ENCODE results near the gene RPS19BP1.
"Not testable (repeated sequence)": the region's sequence is repeated elsewhere in the genome, so short reads cannot be mapped to it uniquely, and the experiment has no call there.

Gene RPS19BP1

DNA sequence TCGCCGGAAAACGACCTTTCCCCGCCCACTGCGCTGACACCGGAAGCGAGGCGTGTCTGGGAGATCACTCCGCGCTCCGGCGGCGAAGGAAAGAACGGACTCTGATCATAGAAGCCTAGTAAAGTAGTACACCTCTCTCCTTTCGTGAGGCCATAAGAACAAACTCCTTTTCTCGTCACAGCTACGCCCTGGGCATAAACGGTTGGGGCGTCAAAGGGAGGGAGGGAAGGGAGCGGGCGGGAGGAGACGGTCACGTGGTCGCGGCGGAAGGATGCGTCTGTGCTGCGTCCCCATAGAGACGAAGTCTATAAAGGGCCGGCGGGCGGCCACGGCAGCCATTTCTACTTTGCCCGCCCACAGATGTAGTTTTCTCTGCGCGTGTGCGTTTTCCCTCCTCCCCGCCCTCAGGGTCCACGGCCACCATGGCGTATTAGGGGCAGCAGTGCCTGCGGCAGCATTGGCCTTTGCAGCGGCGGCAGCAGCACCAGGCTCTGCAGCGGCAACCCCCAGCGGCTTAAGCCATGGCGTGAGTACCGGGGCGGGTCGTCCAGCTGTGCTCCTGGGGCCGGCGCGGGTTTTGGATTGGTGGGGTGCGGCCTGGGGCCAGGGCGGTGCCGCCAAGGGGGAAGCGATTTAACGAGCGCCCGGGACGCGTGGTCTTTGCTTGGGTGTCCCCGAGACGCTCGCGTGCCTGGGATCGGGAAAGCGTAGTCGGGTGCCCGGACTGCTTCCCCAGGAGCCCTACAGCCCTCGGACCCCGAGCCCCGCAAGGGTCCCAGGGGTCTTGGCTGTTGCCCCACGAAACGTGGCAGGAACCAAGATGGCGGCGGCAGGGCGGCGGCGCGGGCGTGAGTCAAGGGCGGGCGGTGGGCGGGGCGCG lies 12.1 kb downstream of the RPS19BP1 start, which contains the start of gene ATF4:
TSS of gene ATF4 (plus strand) at position 337 of the 880 bp plus-strand sequence. CDS start 884 bp downstream, outside the sequence.
- in situ Hi-C loops (cut with MboI; ENCODE audit: low pct_unique_long_range_greater_than_20kb, low sequenced_read_pairs): loop anchor here (25.0 kb wide), 1 partner anchor 358 kb away; the partner anchor contains the start of gene CBX7
- no peak for DNase-seq

DNA sequence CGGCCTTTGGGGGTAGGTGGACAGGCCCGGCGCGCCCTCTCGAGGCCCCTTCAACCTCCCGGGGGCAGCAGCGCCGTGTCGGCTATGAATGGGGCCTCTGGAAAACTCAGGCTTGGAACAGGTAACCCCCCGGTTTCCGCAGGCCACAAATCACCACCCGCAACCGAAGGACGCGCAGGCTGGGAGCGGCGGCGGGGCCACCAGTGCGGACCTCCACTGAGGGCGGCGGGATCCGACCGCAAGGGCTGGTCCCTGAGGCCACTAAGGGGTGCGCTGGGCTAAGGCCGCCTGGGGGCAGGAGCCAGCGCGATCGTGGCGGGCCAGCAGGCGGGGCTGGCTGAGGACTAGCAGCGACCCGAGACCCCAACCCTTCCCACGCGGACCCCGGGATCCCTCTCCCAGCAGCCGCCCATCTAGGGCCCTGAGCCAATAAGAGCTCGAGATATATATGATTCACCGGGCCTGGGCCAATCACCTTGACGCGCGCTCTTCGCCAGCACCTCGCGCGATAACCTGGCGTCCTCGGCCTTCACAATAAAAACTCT lies 12.8 kb downstream of the RPS19BP1 start:
- in situ Hi-C loops (cut with MboI; ENCODE audit: low pct_unique_long_range_greater_than_20kb, low sequenced_read_pairs): loop anchor here (25.0 kb wide), 1 partner anchor 357 kb away; the partner anchor contains the start of gene CBX7
- DNase-seq: peak; percentile 98

DNA sequence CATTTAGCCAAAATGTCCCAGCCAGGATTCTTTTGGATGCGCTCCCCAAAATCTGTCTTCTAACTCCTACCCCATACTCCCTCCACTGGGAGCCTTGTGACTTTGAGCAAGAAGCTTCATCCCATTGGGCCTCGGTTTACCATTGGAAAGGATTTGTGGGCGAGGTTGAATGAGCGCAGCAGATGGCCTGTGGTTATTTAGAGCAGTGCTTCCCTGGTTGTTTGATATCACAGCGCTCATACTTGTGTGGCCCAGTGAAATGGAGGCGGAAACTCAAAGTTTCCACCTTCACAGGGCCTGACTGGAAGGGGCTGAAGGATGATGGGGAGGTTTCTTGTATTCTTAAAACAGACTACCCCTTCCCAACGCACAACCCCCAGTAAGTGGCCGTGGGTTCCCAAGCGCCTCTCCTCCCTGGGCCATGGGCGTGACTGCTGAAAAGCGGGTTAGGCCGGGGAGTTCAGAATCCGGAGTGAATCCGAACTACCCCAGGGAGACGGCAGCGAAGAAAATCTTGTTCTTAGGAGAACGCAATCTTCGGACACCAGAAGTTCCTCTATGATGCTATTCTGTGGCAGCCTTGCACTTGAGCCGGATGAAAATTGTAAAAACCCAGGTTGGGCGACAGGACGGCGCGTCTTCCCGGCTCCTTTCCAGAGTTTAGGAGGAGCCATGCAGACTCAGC lies 13.4 kb downstream of the RPS19BP1 start:
- no peak for DNase-seq
- in situ Hi-C loops (cut with MboI; ENCODE audit: low pct_unique_long_range_greater_than_20kb, low sequenced_read_pairs): loop anchor here (25.0 kb wide), 1 partner anchor 357 kb away; the partner anchor contains the start of gene CBX7

DNA sequence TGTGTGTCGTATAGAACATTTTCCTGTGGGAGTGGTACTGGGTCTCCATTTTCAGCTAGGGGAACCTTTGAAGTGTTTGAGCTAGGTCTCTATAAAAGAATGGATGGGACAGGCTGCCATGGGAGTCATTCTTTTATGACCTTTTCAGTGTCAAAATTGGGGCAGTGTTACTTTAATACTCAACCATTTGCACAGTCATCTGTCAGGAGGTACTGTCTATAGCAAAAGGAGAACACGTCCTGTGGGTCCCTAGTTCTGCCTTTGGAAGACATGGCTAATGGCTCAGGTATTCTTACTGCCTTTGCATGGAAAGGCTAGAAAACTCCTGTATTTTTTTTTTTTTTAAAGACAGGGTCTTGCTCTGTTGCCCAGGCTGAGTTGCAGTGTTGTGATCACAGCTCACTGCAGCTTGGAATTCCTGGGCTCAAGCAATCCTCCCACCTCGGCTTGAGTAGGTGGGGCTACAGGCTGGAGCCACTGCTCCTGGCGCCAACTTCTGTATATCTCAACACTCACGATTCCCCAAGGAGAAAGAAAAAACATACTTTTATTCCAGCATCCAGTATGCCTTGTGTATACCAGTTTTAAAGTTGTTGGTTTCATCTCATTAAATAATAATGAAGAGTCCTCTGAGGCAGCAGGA lies 14.3 kb downstream of the RPS19BP1 start:
- DNase-seq: no peak
- in situ Hi-C loops (cut with MboI; ENCODE audit: low pct_unique_long_range_greater_than_20kb, low sequenced_read_pairs): loop anchor here (25.0 kb wide), 1 partner anchor 356 kb away; the partner anchor contains the start of gene CBX7

DNA sequence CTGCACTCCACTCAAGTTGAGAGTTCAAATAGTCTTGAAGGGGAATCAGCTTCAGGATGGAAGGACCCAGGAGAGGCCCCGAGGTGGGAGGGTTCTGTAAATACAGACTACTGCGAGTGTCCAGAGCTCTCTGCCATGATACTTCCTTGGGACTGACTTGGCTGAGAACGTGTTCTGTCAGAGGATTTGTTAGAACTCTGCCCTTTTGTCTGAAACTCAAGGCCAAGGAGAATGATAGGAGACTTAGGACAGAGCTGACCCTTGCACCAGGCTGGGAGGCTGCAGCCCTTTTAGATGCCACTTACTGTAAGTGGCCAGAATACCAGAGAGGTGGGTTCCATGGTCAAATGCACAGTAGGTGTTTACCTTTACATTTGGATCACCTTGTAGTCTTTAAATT lies 15.1 kb downstream of the RPS19BP1 start:
- in situ Hi-C loops (cut with MboI; ENCODE audit: low pct_unique_long_range_greater_than_20kb, low sequenced_read_pairs): loop anchor here (25.0 kb wide), 1 partner anchor 355 kb away; the partner anchor contains the start of gene CBX7
- DNase-seq: no peak

DNA sequence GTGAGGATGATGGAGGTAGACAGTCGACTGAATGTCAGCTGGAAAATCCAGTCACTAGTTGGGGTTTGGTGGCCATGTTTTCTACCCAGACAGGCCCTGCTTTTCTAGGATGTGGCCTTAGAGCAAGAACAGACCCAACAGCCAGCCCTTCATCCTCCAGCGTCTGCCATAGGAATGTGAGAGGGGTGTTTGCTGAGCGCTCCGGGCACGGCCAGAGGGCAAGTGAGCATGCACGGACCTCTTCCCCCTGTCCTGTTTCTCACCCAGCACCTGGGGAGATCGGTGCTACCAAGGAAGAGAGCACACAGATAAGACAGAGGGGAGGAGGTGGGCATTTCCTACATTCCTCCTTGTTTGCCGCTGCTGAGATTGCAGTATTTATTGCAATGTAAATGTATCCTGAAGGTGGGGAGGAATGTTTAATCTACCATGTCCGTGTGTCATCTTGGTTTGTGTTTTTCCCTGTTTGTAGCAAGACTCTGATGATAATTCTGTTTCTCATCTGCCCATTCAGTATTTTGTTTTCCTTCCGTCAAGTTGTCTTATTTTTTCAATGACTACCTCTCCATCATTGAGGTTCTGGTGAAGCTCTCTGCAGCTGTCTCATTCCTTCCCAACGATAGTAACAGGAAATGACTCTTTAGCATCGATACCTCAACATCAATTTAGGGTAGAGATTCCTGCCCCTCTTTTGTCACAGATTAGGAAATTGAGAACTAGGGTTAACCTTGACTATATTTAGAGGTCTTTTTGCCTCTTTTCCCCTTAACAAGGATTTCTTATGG lies 17.1 kb downstream of the RPS19BP1 start:
- in situ Hi-C loops (cut with MboI; ENCODE audit: low pct_unique_long_range_greater_than_20kb, low sequenced_read_pairs): loop anchor here (25.0 kb wide), 1 partner anchor 353 kb away; the partner anchor contains the start of gene CBX7
- no peak for DNase-seq

DNA sequence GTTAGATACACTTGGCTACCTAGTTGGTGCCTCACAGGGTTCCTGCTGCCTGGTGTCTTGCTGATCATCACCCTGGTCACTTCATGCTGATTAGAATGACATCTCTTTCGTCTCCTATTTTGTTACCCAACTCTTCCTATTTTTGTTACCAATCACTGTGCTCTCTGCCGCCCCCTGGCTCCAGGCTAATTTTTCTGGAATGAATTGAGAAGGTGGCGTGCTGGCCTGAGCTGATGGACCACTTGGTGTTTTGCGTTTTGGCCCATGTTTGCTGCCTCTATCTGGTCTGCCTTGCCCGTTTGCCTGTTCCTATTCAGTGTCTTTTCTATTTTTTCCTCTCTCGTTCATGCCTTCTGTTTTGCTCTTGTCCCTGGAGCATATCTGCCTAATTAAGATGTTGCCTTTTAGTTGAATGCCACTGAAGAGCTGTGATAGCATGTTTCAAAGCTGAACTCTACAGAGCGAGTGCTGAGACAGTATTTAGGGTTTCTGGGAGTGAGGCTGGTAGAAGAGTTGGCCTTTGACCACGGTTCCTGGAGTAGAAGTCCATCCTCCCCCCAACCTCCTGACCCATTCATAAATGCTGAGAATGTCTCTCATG lies 18.1 kb downstream of the RPS19BP1 start:
- in situ Hi-C loops (cut with MboI; ENCODE audit: low pct_unique_long_range_greater_than_20kb, low sequenced_read_pairs): loop anchor here (25.0 kb wide), 1 partner anchor 352 kb away; the partner anchor contains the start of gene CBX7
- DNase-seq: no peak

DNA sequence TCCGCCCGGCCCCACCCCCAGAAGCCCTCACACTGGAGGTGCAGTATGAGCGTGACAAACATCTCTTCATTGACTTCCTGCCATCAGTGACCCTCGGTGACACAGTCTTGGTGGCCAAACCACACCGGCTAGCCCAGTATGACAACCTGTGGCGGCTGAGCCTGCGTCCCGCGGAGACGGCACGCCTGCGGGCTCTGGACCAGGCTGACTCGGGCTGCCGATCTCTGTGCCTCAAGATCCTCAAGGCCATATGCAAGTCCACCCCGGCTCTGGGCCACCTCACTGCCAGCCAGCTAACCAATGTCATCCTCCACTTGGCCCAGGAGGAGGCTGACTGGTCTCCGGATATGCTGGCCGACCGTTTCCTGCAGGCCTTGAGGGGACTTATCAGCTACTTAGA lies 18.8 kb downstream of the RPS19BP1 start:
- in situ Hi-C loops (cut with MboI; ENCODE audit: low pct_unique_long_range_greater_than_20kb, low sequenced_read_pairs): loop anchor here (25.0 kb wide), 1 partner anchor 351 kb away; the partner anchor contains the start of gene CBX7
- DNase-seq: no peak

DNA sequence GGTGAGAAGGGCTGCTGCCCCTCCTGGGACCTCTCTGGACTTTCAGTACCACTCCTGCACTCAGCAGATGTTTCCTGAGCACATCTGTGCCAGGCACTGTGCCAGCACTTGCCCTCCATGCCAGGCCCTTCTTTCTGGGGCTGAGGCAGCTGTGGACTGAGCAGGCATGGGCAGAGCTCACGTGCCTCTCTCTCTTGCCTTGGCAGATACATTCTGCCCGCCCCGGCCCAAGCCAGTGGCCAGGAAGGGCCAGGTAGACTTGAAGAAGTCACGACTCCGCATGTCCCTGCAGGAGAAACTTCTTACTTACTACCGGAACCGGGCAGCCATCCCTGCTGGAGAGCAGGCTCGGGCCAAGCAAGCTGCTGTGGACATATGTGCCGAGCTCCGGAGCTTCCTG lies 20.5 kb downstream of the RPS19BP1 start:
- in situ Hi-C loops (cut with MboI; ENCODE audit: low pct_unique_long_range_greater_than_20kb, low sequenced_read_pairs): loop anchor here (25.0 kb wide), 1 partner anchor 350 kb away; the partner anchor contains the start of gene CBX7
- DNase-seq: no peak

DNA sequence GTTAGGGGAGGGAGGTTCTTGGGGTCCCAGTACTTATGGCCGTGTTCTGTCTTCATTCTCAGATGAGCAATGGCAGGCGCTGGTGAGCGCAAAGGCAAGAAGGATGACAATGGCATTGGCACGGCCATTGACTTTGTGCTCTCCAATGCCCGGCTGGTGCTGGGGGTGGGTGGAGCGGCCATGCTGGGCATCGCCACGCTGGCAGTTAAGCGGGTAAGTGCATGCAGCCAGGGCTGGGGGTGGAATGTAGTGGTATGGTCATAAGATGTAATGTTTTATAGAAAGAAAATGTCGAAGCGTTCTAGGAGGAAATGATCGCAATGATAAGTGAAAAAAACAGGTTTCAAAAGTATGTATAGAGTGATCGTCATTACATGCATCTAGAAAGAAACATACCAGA lies 21.3 kb downstream of the RPS19BP1 start:
- in situ Hi-C loops (cut with MboI; ENCODE audit: low pct_unique_long_range_greater_than_20kb, low sequenced_read_pairs): loop anchor here (25.0 kb wide), 1 partner anchor 349 kb away; the partner anchor contains the start of gene CBX7
- DNase-seq: no peak

DNA sequence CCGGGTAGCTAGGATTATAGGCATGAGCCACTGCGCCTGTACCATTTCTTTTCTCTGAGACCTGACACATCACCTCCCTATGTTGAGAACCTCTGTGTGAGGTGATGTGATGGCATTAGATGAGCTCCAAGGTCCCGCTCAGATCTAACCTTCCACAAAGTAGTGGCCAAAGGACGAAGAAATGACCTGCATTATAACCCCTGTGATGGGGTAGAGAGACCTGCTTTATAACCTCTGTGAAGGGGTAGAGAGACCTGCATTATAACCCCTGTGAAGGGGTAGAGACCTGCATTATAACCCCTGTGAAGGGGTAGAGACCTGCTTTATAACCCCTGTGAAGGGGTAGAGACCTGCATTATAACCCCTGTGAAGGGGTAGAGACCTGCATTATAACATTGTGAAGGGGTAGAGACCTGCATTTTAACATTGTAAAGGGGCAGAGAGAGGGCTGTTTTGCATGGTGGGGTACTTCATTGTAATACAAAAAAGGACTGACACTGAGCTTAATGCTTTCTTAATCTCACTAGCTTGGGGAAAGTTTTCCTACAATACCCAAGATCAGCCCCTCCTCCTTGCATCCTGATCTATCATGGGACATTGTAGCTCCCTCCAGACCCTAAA lies 21.9 kb downstream of the RPS19BP1 start:
- in situ Hi-C loops (cut with MboI; ENCODE audit: low pct_unique_long_range_greater_than_20kb, low sequenced_read_pairs): loop anchor here (25.0 kb wide), 1 partner anchor 348 kb away; the partner anchor contains the start of gene CBX7
- no peak for DNase-seq

DNA sequence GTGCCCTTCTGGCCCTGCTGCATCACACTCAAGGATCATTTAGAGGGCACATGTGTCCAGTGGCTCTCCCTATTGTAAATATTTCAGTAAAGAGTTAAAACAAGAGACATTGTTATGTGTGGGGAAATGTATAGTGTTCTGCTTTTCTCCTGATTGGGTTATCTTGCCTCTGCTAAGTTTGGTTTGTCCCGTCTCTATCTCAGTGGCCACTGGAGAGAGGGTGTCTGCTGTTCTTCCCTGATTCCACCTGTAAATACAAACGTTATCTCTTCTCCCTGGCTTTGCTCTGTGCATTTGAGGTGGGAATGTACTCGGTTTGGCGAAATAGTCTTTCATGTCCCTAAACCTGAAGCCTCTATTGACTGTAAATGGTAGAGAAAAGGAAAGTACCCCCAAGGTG lies 24.2 kb downstream of the RPS19BP1 start:
- in situ Hi-C loops (cut with MboI; ENCODE audit: low pct_unique_long_range_greater_than_20kb, low sequenced_read_pairs): loop anchor here (25.0 kb wide), 1 partner anchor 346 kb away; the partner anchor contains the start of gene CBX7

DNA sequence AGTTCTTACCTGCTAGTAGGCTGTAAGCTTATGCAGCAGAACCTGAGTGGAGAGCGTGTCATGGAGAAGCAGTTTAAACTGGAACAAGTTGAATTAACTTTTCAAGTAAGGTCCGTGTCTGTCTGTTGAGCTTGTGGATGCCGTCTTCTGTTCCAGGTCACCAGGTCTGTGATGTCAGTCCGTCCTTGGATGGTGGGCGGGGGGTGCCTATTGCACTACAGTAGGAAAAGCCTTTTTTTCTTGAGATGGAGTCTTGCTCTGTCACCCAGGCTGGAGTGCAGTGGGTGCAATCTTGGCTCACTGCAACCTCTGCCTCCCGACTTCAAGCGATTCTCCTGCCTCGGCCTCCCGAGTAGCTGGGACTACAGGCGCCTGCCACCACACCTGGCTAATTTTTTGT lies 25.5 kb downstream of the RPS19BP1 start:
- not testable (repeated sequence) for DNase-seq
- in situ Hi-C loops (cut with MboI; ENCODE audit: low pct_unique_long_range_greater_than_20kb, low sequenced_read_pairs): loop anchor here (25.0 kb wide), 1 partner anchor 345 kb away; the partner anchor contains the start of gene CBX7

More for the DNA sequence above, 24.2 kb downstream of the RPS19BP1 start:
- DNase-seq: no peak

DNA sequence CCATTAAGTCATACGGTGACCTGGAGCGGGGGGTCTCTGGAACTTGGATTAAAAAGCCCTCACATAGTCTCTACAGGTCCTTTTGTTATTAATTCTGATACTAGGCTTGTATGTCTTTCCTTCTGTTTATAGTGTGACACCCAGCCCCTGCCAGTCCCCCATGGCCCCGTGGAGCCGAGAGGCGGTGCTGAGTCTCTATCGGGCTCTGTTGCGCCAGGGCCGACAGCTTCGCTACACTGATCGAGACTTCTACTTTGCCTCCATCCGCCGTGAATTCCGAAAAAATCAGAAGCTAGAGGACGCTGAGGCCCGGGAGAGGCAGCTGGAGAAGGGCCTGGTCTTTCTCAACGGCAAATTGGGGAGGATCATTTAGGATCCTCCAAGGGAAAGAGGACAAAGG lies 28.5 kb downstream of the RPS19BP1 start:
- DNase-seq: no peak
- in situ Hi-C loops (cut with MboI; ENCODE audit: low pct_unique_long_range_greater_than_20kb, low sequenced_read_pairs): loop anchor here (25.0 kb wide), 1 partner anchor 342 kb away; the partner anchor contains the start of gene CBX7

DNA sequence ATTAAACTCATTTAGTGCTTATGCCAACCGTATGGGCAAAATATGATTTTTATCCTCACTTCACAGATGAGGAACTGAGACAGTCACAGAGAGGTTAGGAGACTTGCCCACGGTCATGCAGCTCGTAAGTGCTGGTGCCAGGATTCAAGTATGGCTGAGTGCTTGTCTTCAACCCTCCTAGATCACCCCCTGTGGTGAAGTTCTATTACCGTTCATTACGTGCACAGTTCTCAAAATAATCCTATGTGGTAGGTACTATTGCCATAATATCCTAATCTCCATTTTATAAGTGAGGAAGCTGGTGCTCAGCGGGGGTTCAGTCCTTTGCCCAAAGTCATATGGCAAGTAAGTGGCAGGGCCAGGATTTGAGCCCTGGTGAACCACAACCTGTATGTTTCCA lies 28.9 kb downstream of the RPS19BP1 start:
- in situ Hi-C loops (cut with MboI; ENCODE audit: low pct_unique_long_range_greater_than_20kb, low sequenced_read_pairs): loop anchor here (25.0 kb wide), 1 partner anchor 341 kb away; the partner anchor contains the start of gene CBX7
- DNase-seq: no peak

DNA sequence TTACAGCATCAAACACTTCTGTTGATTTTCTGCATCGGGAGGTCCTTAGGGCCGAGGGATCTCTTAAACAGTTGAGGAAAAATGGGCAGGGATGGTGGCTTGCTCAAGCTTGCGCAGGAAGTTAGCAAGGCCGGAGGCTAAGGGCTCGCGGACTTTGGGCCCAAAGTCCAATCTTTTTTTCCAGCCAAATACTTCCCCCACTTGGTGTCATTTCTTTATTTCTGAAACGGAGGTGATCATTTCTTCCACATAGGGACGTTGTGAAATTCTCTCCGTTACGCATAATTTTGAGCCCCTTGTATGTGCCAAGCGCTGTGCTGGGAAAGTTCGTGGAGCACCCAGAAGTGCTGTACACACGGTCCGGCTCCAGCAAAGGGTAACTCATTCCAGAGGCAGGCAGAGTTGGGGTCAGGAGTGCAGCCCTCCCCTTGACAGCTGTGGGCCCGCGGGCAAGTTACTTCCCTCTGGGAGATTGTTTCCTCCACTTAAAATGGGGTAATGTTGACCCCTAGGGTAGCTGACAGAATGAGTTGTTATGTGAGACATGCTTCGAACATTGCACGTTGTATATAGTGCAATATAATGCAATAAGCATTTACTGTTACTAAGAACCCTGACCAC lies 29.6 kb downstream of the RPS19BP1 start:
- in situ Hi-C loops (cut with MboI; ENCODE audit: low pct_unique_long_range_greater_than_20kb, low sequenced_read_pairs): loop anchor here (25.0 kb wide), 1 partner anchor 341 kb away; the partner anchor contains the start of gene CBX7
- DNase-seq: peak; percentile 25

All from KBM-7 (cell line).